Right cardiac atrium (tissue), 5 donors: ENCODE measurements around the gene XPO5. TPM values are rescaled to one million over a fixed set of nuclear protein-coding genes. Genes with fewer than 3 reads are reported as not detected.
"Not testable (repeated sequence)": the region's sequence is repeated elsewhere in the genome, so short reads cannot be mapped to it uniquely, and the experiment has no call there.

ENCODE experiments used
- ATAC-seq, 2 donors: fragments of 200-7000 bp; cut with Tn5 transposase; one replicate each; pipeline versions ENCODE4 v1.8.0 to v1.9.1; 2020; ENCODE audit warnings: moderate library complexity in 2 of 2, mild to moderate bottlenecking in 1 of 2
- DNase-seq, 3 donors: peaks; one replicate each; pipeline ENCODE4 v3.0.0-alpha.2; 2020
- H3K27ac ChIP-seq: one replicate; pipeline ENCODE4 v1.5.1; 2013; ENCODE audit warnings: mild to moderate bottlenecking, low read length, control low read depth, moderate library complexity
- H3K27me3 ChIP-seq: one replicate; pipeline ENCODE4 v1.6.1; 2013; ENCODE audit not compliant: control insufficient read depth, insufficient read depth
- H3K4me1 ChIP-seq: one replicate; pipeline ENCODE4 v1.6.1; 2013; ENCODE audit warnings: low read length; ENCODE audit not compliant: control insufficient read depth, insufficient read depth
- H3K4me3 ChIP-seq: one replicate; pipeline ENCODE4 v1.5.1; 2013; ENCODE audit warnings: low read length, control low read depth
- H3K9me3 ChIP-seq: one replicate; pipeline ENCODE4 v1.6.1; 2013; ENCODE audit warnings: low read length; ENCODE audit not compliant: control insufficient read depth
- WGBS: extraction: QIAGEN DNeasy Blood & Tissue Kit; methylation state at CpG from one replicate; pipeline ENCODE4 v1.1.7; 2013; 5-methylcytosine and 5-hydroxymethylcytosine counted together
- intact Hi-C, 4 donors: fragments of 100-400 bp; cut with DNase I; formaldehyde crosslinking; loops; one replicate each; pipeline versions ENCODE4 v1.11.0 to v1.14.0; 2022 to 2023
- polyA plus RNA-seq: library from polyadenylated mRNA; stranded (reverse); fragments of 200-250 nt; gene quantifications from one replicate; pipeline ENCODE4 v1.2.3, GENCODE V29; 2013
- total RNA-seq, 4 donors: library from RNA; stranded (reverse); fragmentation: NEBNext Ultra II Directional; extraction: Animal tissue kit (Norgen Biotek cat#: 25700); gene quantifications; one replicate each; pipeline ENCODE4 v1.2.1, GENCODE V29; 2021
- donor health status: healthy with polysubstance abuse.
- donor health status: DM: no; HTN: yes; CAD: no.
- donor health status: DM: no; HTN: no; CAD: no.
- donor health status: DM: no; HTN: yes; CAD: no; lungs with severe emphysema.
- donor health status: DM: yes; HTN: yes; CAD: no.

The XPO5 gene
- total and polyA plus RNA-seq, 5 donors: 4.9 to 18.5 (median 12.5) TPM

- intact Hi-C loops: no loop called here
- H3K27ac ChIP-seq: no peak overlapping the region
- H3K27me3 ChIP-seq: no peaks in the 10 kb centered on the region
- no peaks in the 10 kb centered on the region for H3K9me3 ChIP-seq
- DNase-seq: no peak
- no peaks in the 10 kb centered on the region for H3K4me1 ChIP-seq
- H3K4me3 ChIP-seq: no peak overlapping the region
- no peak for ATAC-seq
- WGBS: 94% methylated on average over 8 of the region's 8 CpGs
Measured at GRCh38 chr6:43541774-43542471, 33.9 kb downstream of the XPO5 start.

DNA sequence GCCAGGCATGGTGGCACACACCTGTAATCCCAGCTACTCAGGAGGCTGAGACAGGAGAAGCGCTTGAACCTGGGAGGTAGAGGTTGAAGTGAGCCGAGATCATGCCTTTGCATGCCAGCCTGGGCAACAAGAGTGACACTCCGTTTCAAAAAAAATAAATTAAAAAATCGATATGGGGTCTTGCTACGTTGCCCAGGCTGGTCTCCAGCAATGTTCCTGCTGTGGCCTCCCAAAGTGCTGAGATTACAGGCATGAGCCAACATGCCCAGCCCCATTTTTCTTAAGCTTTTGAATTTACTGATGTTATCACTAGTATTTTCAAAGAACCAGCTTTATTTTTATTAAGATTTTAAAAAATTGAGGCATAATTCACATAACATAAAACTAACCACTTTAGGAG is 35.3 kb downstream of the XPO5 start:
- intact Hi-C loops: no loop called here
- DNase-seq (no peak), ATAC-seq (no peak)

GRCh38 chr6:43539409-43539808 is 36.4 kb downstream of the XPO5 start:
- H3K27me3 ChIP-seq, H3K4me1 ChIP-seq, H3K4me3 ChIP-seq, intact Hi-C loops, ATAC-seq, H3K9me3 ChIP-seq, H3K27ac ChIP-seq, DNase-seq: not testable (repeated sequence)
- WGBS: 97% methylated on average over 20 of the region's 20 CpGs

More for the DNA sequence above, 35.3 kb downstream of the XPO5 start:
- 95% methylated on average over 5 of the region's 5 CpGs for WGBS
- no peaks in the 10 kb centered on the region for H3K9me3 ChIP-seq
- H3K27ac ChIP-seq: no peak overlapping the region
- H3K4me1 ChIP-seq: no peaks in the 10 kb centered on the region
- H3K4me3 ChIP-seq: no peak overlapping the region
- H3K27me3 ChIP-seq: no peaks in the 10 kb centered on the region

DNA sequence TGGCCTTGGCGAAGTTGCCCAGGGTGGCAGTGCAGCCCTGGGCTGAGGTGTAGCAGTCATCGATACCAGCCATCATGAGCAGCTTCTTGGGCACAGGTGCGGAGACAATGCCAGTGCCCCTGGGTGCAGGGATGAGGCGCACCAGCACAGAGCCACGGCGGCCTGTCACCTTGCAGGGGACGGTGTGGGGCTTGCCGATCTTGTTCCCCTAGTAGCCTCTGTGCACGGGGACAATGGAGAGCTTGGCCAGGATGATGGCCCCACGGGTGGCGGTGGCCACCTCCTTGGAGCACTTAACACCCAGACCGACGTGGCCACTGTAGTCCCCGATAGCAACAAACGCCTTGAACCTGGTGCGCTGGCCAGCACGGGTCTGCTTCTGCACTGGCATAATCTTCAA is 36.9 kb downstream of the XPO5 start:
- not testable (repeated sequence) for ATAC-seq

DNA sequence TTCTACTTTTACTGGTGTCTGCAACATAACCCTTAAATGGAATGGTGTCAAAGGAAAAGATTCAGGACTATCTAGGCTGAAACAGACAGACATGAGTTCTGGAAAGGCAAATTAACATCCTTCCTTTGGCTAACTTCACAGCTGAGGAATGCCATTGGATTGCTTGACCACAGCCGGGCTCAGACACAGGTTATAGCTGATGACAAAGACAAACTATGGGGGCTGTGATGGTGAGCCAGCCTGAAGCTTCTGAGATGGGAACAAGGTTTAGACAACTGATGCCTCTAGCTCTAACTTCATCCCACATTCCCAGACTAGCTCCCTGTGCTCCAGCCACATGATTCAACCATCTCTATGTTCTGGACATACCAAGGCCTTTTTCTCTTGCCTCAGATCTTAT is 43.6 kb downstream of the XPO5 start:
- H3K9me3 ChIP-seq: no peaks in the 10 kb centered on the region
- no peak overlapping the region for H3K4me3 ChIP-seq
- ATAC-seq (no peak), DNase-seq (no peak)
- WGBS: 86% methylated on average over 1 of the region's 1 CpG
- H3K27me3 ChIP-seq: no peaks in the 10 kb centered on the region
- intact Hi-C loops: no loop called here
- no peak overlapping the region for H3K27ac ChIP-seq
- H3K4me1 ChIP-seq: no peaks in the 10 kb centered on the region

More for the DNA sequence above, 36.9 kb downstream of the XPO5 start:
- 95% methylated on average over 15 of the region's 17 CpGs for WGBS
- intact Hi-C loops, DNase-seq, H3K27ac ChIP-seq, H3K27me3 ChIP-seq, H3K4me3 ChIP-seq, H3K9me3 ChIP-seq, H3K4me1 ChIP-seq: not testable (repeated sequence)

GRCh38 chr6:43524483-43524961 is 51.3 kb downstream of the XPO5 start:
- Histone ChIP-seq H3K4me3 (no peak overlapping the region), H3K27me3 (no peaks in the 10 kb centered on the region), H3K27ac (no peak overlapping the region), H3K4me1 (peaks cover 2% of the 10 kb centered on the region), H3K9me3 (no peaks in the 10 kb centered on the region)
- DNase-seq: no peak
- ATAC-seq: no peak
- 84% methylated on average over 10 of the region's 10 CpGs for WGBS
- intact Hi-C loops: no loop called here

DNA sequence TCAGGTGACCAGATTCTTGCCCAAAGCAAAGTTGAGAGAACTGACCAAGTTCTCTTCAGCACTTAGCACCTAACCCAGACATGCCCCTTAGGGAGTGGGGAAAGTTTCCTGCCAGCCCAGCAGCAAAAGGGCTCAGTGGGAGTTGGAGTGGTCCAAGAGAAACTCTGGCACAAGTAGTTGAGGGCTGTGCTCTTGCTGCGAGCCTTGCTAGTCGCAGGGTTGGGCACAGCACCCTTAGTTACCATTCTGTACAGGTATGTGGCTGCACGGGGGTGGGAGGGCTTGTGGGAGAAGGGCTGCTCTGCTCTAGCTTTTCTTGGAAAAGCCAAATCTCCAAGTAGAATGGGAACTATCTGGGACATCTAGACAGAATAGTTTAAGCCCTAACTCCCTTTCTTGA is 52.6 kb downstream of the XPO5 start:
- Histone ChIP-seq H3K27ac (no peak overlapping the region), H3K4me1 (peaks cover 2% of the 10 kb centered on the region), H3K9me3 (no peaks in the 10 kb centered on the region), H3K4me3 (no peak overlapping the region), H3K27me3 (no peaks in the 10 kb centered on the region)
- 90% methylated on average over 3 of the region's 3 CpGs for WGBS
- ATAC-seq (no peak), DNase-seq (no peak)
- intact Hi-C loops: no loop called here

GRCh38 chr6:43522547-43523261 is 53.1 kb downstream of the XPO5 start:
- Histone ChIP-seq H3K4me1 (peaks cover 2% of the 10 kb centered on the region), H3K27me3 (no peaks in the 10 kb centered on the region), H3K4me3 (no peak overlapping the region), H3K9me3 (no peaks in the 10 kb centered on the region), H3K27ac (no peak overlapping the region)
- ATAC-seq: peak in 1 of 2 donors; percentile 12
- DNase-seq: no peak
- intact Hi-C loops: no loop called here
- WGBS: 76% methylated on average over 8 of the region's 8 CpGs

GRCh38 chr6:43521836-43522235 is 54.0 kb downstream of the XPO5 start:
- Histone ChIP-seq H3K4me3 (no peak overlapping the region), H3K27ac (peak overlapping the region; percentile 24), H3K4me1 (peaks cover 2% of the 10 kb centered on the region), H3K9me3 (no peaks in the 10 kb centered on the region), H3K27me3 (no peaks in the 10 kb centered on the region)
- intact Hi-C loops: no loop called here
- ATAC-seq: no peak
- no peak for DNase-seq
- WGBS: 56% methylated on average over 2 of the region's 2 CpGs

GRCh38 chr6:43520097-43520496 is 55.7 kb downstream of the XPO5 start:
- Histone ChIP-seq H3K27ac (no peak overlapping the region), H3K9me3 (no peaks in the 10 kb centered on the region), H3K4me3 (no peak overlapping the region), H3K27me3 (no peaks in the 10 kb centered on the region), H3K4me1 (peaks cover 9% of the 10 kb centered on the region)
- DNase-seq (no peak), ATAC-seq (no peak)
- 89% methylated on average over 8 of the region's 8 CpGs for WGBS
- intact Hi-C loops: no loop called here

- intact Hi-C loops: no loop called here
- H3K9me3 ChIP-seq: no peaks in the 10 kb centered on the region
- DNase-seq (no peak), ATAC-seq (peak in 1 of 2 donors; percentile 2)
- WGBS: 5% methylated on average over 10 of the region's 10 CpGs
- no peaks in the 10 kb centered on the region for H3K27me3 ChIP-seq
- H3K27ac ChIP-seq: no peak overlapping the region
- peak overlapping the region; percentile 84 for H3K4me3 ChIP-seq
- H3K4me1 ChIP-seq: peaks cover 9% of the 10 kb centered on the region
Measured at GRCh38 chr6:43517505-43518357, 58.1 kb downstream of the XPO5 start.
